Rectal smooth muscle tissue (tissue), 1 donor: ENCODE measurements around the gene C22orf39.
A peak's percentile ranks its signal among the peaks of the same experiment; 100 is the strongest.
"Not testable (repeated sequence)": the region's sequence is repeated elsewhere in the genome, so short reads cannot be mapped to it uniquely, and the experiment has no call there.

ENCODE experiments used
- H3K27ac ChIP-seq: one replicate; pipeline ENCODE4 v1.7.0; 2013; ENCODE audit warnings: low read depth, low read length, inconsistent platforms
- H3K27me3 ChIP-seq: one replicate; pipeline ENCODE4 v1.7.0; 2013; ENCODE audit warnings: low read length; ENCODE audit not compliant: control insufficient read depth, insufficient read depth
- H3K36me3 ChIP-seq: one replicate; pipeline ENCODE4 v1.7.0; 2013; ENCODE audit warnings: low read length; ENCODE audit not compliant: control insufficient read depth, insufficient read depth
- H3K4me1 ChIP-seq: one replicate; pipeline ENCODE4 v1.7.0; 2013; ENCODE audit warnings: low read length; ENCODE audit not compliant: control insufficient read depth, insufficient read depth
- H3K4me3 ChIP-seq: one replicate; pipeline ENCODE4 v1.7.0; 2013; ENCODE audit warnings: low read length
- H3K9ac ChIP-seq: one replicate; pipeline ENCODE4 v1.7.0; 2013; ENCODE audit warnings: low read length

C22orf39 gene

GRCh38 chr22:19446603-19447329, 745 bp downstream of the C22orf39 start:
- Histone ChIP-seq H3K27me3 (no peaks in the 10 kb centered on the region), H3K9ac (peak overlapping the region; percentile 39), H3K4me1 (peaks cover 5% of the 10 kb centered on the region), H3K36me3 (peaks cover 6% of the 10 kb centered on the region), H3K27ac (peak overlapping the region; percentile 83), H3K4me3 (peak overlapping the region; percentile 73)

- not testable (repeated sequence) for H3K36me3 ChIP-seq, H3K4me1 ChIP-seq, H3K27me3 ChIP-seq, H3K9ac ChIP-seq, H3K27ac ChIP-seq, H3K4me3 ChIP-seq
These were observed 2.1 kb downstream of the C22orf39 start for GRCh38 chr22:19445279-19445982.

- H3K36me3 ChIP-seq, result peaks cover 8% of the 10 kb centered on the region
- H3K4me1 ChIP-seq, result peaks cover 5% of the 10 kb centered on the region
- H3K27me3 ChIP-seq, result no peaks in the 10 kb centered on the region
- no peak overlapping the region for H3K9ac ChIP-seq
- H3K4me3 ChIP-seq, result no peak overlapping the region
- no peak overlapping the region for H3K27ac ChIP-seq
These were observed 3.8 kb downstream of the C22orf39 start for GRCh38 chr22:19443544-19444211.

GRCh38 chr22:19442166-19442565, 5.3 kb downstream of the C22orf39 start:
- Histone ChIP-seq H3K4me3 (no peak overlapping the region), H3K27ac (no peak overlapping the region), H3K27me3 (no peaks in the 10 kb centered on the region), H3K9ac (no peak overlapping the region), H3K4me1 (peaks cover 5% of the 10 kb centered on the region), H3K36me3 (peaks cover 8% of the 10 kb centered on the region)

GRCh38 chr22:19440411-19441195, 6.9 kb downstream of the C22orf39 start:
- Histone ChIP-seq H3K4me1 (no peaks in the 10 kb centered on the region), H3K27me3 (no peaks in the 10 kb centered on the region), H3K4me3 (no peak overlapping the region), H3K9ac (no peak overlapping the region), H3K36me3 (peaks cover 11% of the 10 kb centered on the region), H3K27ac (no peak overlapping the region)

GRCh38 chr22:19438298-19438697, 9.2 kb downstream of the C22orf39 start:
- Histone ChIP-seq H3K36me3 (peaks cover 14% of the 10 kb centered on the region), H3K27me3 (no peaks in the 10 kb centered on the region), H3K27ac (no peak overlapping the region), H3K4me1 (no peaks in the 10 kb centered on the region), H3K4me3 (no peak overlapping the region), H3K9ac (no peak overlapping the region)

- H3K9ac ChIP-seq, H3K27ac ChIP-seq, H3K4me1 ChIP-seq, H3K27me3 ChIP-seq, H3K4me3 ChIP-seq: not testable (repeated sequence)
- peaks cover 14% of the 10 kb centered on the region for H3K36me3 ChIP-seq
These were observed 10.9 kb downstream of the C22orf39 start for GRCh38 chr22:19436444-19437161.

GRCh38 chr22:19434829-19435580, 12.5 kb downstream of the C22orf39 start:
- H3K9ac ChIP-seq, result no peak overlapping the region
- H3K4me1 ChIP-seq, result peaks cover 9% of the 10 kb centered on the region
- H3K4me3 ChIP-seq, result no peak overlapping the region
- H3K27ac ChIP-seq, result no peak overlapping the region
- H3K27me3 ChIP-seq, result no peaks in the 10 kb centered on the region
- H3K36me3 ChIP-seq, result peaks cover 12% of the 10 kb centered on the region

- no peaks in the 10 kb centered on the region for H3K27me3 ChIP-seq
- peaks cover 12% of the 10 kb centered on the region for H3K36me3 ChIP-seq
- H3K4me1 ChIP-seq, result peaks cover 13% of the 10 kb centered on the region
- no peak overlapping the region for H3K27ac ChIP-seq
- H3K9ac ChIP-seq, result no peak overlapping the region
- no peak overlapping the region for H3K4me3 ChIP-seq
These were observed 13.1 kb downstream of the C22orf39 start for GRCh38 chr22:19434401-19434800.

GRCh38 chr22:19432133-19432851, 15.2 kb downstream of the C22orf39 start, which contains the start of gene MRPL40:
Gene MRPL40, plus strand, starts transcription at chr22:19432545. Its CDS starts 10 bp downstream, at chr22:19432555.
- H3K27ac ChIP-seq, result peak within 1 kb of the TSS; percentile 96
- H3K36me3 ChIP-seq, result peaks cover 12% of the 10 kb centered on the region
- no peaks in the 10 kb centered on the region for H3K27me3 ChIP-seq
- peaks cover 14% of the 10 kb centered on the region for H3K4me1 ChIP-seq
- H3K9ac ChIP-seq, result peak within 1 kb of the TSS; percentile 85
- H3K4me3 ChIP-seq, result peak within 1 kb of the TSS; percentile 81
